GM20431 (cell line): Measurements from ENCODE around the gene DUOXA1.
"Not testable (repeated sequence)": the region's sequence is repeated elsewhere in the genome, so short reads cannot be mapped to it uniquely, and the experiment has no call there.

Experiments used
- in situ Hi-C: fragments of 300-500 bp; cut with MseI, MboI; formaldehyde crosslinking; loops from one replicate; pipeline ENCODE4 v1.15.0; 2020; ENCODE audit warnings: low sequenced_read_pairs; ENCODE audit not compliant: unreplicated experiment

Gene DUOXA1

GRCh38 chr15:45151998-45152828 is 22.5 kb upstream of the DUOXA1 start:
- in situ Hi-C loops: no loop called here

GRCh38 chr15:45150997-45151396 is 21.3 kb upstream of the DUOXA1 start:
- in situ Hi-C loops: no loop called here

GRCh38 chr15:45150481-45150880 is 20.8 kb upstream of the DUOXA1 start:
- in situ Hi-C loops: no loop called here

- in situ Hi-C loops: no loop called here
These were observed 19.4 kb upstream of the DUOXA1 start for GRCh38 chr15:45149060-45149459.

GRCh38 chr15:45148076-45149059 is 18.7 kb upstream of the DUOXA1 start:
- in situ Hi-C loops: no loop called here

GRCh38 chr15:45147606-45148005 is 17.9 kb upstream of the DUOXA1 start:
- in situ Hi-C loops: no loop called here

GRCh38 chr15:45146405-45146804 is 16.7 kb upstream of the DUOXA1 start:
- in situ Hi-C loops: no loop called here

GRCh38 chr15:45144775-45145174 is 15.1 kb upstream of the DUOXA1 start:
- in situ Hi-C loops: no loop called here

GRCh38 chr15:45143946-45144345 is 14.3 kb upstream of the DUOXA1 start:
- in situ Hi-C loops: no loop called here

GRCh38 chr15:45143056-45143455 is 13.4 kb upstream of the DUOXA1 start:
- in situ Hi-C loops: no loop called here

GRCh38 chr15:45141386-45141785 is 11.7 kb upstream of the DUOXA1 start:
- in situ Hi-C loops: no loop called here

GRCh38 chr15:45140557-45141250 is 11.0 kb upstream of the DUOXA1 start:
- in situ Hi-C loops: no loop called here

- in situ Hi-C loops: no loop called here
These were observed 10.1 kb upstream of the DUOXA1 start for GRCh38 chr15:45139770-45140169.

- in situ Hi-C loops: no loop called here
These were observed 9.4 kb upstream of the DUOXA1 start for GRCh38 chr15:45138814-45139765.

- in situ Hi-C loops: no loop called here
These were observed 8.0 kb upstream of the DUOXA1 start for GRCh38 chr15:45137703-45138102.

GRCh38 chr15:45136378-45136764 is 6.7 kb upstream of the DUOXA1 start:
- in situ Hi-C loops: no loop called here

GRCh38 chr15:45135705-45136377 is 6.2 kb upstream of the DUOXA1 start:
- in situ Hi-C loops: not testable (repeated sequence)

- in situ Hi-C loops: no loop called here
These were observed 5.3 kb upstream of the DUOXA1 start for GRCh38 chr15:45134682-45135604.
